HG03457 (cell line): ENCODE data around the gene C1QL2.

ENCODE experiments used
- ATAC-seq: cut with Tn5 transposase; IDR thresholded peaks from one replicate; pipeline ENCODE4 v1.9.1; 2021; ENCODE audit warnings: moderate number of reproducible peaks; ENCODE audit not compliant: unreplicated experiment

The C1QL2 gene

DNA sequence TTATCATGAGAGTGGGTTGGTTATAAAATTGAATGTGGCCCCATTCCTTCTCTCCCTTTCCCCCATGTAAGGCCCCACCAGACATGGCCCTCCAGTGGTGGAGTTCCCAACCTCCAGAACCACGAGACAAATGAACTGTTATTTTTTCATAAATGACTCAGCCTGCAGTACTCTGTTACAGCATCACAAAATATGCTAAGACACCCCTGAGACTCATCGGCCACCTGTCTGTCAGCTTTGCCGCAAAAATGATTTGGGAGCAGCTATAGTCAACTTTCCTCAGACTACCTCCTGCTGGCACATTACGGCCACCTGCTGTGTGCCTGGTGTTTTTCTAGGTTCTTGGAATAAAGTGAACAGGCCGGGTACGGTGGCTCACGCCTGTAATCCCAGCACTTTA is 21.4 kb upstream of the C1QL2 start:
- no peak for ATAC-seq

- ATAC-seq: no peak
These were observed 20.7 kb upstream of the C1QL2 start for GRCh38 chr2:119179202-119179601.

DNA sequence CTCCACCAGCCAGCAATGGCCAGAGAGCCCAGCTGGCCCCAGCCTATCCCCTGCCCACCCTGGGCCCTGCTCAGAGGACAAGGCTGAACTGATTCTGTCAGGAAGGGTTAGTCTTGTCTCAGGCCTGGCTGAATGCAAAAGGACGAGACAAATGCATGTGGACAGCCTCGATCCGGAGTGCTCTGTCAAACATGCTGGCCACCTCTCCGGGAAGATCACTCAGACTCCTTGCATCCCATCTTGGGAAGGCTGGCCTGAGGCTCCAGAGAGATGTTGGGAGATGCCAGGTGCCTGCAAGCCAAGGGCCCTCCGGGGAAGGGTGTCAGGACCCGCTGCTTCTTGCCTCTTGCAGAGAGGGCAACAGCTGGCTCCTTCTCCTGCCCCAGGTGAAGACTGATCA is 20.2 kb upstream of the C1QL2 start:
- ATAC-seq: no peak

- ATAC-seq: no peak
These were observed 19.3 kb upstream of the C1QL2 start for GRCh38 chr2:119177838-119178190.

DNA sequence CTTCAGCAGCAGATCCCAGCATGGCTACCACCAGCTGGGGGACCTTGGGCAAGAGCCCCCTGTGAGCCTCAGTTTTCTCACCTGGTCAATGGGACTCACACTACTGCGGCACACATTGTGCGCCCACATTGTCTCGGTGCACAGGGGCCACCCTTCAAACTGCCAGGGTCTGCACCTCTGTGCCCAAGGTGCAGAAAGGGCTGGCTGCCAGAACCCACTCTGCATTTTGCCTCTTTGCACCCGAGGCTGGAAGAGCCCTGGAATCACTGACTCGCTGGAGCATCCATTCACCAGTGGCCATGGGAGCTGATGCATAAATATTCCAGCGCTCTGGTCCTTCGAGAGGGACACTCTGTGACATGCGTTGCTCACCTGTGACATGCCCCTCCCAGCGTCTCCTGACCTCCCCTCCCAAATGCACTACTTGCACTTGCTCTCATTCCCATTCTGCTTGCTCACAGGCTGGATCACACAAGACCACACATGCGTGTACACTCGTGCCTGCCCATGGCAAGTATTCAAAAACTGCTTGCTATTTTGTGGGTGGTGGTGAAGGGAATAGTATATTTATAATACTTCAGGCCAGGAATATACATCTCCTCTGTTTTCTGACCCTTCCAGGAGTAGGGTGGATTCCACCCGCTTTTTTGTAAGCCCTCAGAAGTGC is 18.8 kb upstream of the C1QL2 start:
- ATAC-seq: no peak

DNA sequence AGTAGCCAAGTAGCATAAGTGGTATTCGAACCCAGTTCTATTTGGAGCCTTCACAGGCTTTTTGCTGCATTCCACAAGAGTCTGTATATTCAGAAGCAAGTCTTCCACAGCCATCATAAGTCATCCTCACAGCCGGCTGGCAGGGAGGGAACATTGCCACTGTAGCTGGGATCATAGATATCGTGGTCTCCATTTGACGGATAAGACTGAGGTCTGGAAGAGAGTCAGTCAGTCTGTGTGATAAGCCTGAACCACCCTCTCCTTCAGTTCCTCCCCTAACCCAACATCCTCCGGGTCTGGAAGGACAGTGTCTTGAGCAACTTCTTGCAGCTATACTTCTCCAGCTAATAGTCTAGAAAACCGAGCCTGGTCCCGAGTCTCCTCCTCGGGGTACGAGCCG is 17.0 kb upstream of the C1QL2 start:
- ATAC-seq: no peak

DNA sequence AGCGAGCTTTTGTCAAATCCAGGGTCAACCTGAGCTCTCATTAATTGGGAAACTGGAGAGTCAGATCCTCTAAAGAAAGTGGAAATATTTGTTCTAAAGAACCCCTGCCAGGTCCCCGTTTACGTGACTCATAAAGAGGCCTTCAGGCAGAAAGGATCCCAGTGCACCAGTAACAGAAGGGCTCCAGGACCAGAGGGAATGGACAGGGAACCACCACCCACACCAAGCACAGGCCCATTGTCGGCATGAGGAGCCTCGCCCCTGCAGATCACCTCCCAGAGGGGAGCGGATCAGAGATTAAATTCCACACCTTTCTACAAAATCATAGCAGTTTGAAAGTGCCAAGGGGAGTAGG is 16.4 kb upstream of the C1QL2 start:
- ATAC-seq: no peak

GRCh38 chr2:119174216-119174992 is 15.9 kb upstream of the C1QL2 start:
- ATAC-seq: no peak

- ATAC-seq: no peak
These were observed 15.1 kb upstream of the C1QL2 start for GRCh38 chr2:119173556-119174060.

- ATAC-seq: no peak
These were observed 12.0 kb upstream of the C1QL2 start for GRCh38 chr2:119170504-119170903.

- no peak for ATAC-seq
These were observed 11.2 kb upstream of the C1QL2 start for GRCh38 chr2:119169717-119170116.

DNA sequence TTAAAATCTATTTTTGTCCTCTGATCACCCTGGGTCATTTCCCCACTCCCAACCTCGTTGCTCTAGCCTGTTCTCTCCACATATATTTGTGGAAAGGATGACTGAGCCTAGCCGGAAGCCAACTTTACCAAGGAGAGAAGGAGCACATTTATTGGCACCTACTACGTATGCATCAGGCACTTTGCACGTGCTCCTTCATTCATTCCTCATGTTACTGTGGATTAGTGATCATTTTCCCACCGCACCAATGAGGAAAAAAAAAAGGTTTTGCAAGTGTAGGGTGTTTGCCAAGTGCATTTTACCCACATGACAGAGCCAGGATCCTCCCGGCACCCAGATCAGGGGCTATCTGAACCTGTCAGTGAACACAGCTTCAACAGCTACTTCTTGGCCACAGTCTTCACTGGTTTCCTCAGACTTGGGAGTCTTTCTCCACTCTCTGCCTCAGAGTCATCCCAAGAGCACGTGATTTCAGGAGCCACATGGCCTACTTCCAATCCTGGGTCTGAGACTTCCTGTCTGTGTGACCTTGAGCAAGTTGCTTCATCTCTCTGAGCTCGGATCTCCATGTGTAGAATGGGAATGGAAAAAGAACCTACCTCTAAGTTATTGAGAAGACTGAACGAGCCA is 1.9 kb upstream of the C1QL2 start:
- ATAC-seq: no peak

GRCh38 chr2:119157850-119158511 is 570 bp downstream of the C1QL2 start:
- no peak for ATAC-seq

DNA sequence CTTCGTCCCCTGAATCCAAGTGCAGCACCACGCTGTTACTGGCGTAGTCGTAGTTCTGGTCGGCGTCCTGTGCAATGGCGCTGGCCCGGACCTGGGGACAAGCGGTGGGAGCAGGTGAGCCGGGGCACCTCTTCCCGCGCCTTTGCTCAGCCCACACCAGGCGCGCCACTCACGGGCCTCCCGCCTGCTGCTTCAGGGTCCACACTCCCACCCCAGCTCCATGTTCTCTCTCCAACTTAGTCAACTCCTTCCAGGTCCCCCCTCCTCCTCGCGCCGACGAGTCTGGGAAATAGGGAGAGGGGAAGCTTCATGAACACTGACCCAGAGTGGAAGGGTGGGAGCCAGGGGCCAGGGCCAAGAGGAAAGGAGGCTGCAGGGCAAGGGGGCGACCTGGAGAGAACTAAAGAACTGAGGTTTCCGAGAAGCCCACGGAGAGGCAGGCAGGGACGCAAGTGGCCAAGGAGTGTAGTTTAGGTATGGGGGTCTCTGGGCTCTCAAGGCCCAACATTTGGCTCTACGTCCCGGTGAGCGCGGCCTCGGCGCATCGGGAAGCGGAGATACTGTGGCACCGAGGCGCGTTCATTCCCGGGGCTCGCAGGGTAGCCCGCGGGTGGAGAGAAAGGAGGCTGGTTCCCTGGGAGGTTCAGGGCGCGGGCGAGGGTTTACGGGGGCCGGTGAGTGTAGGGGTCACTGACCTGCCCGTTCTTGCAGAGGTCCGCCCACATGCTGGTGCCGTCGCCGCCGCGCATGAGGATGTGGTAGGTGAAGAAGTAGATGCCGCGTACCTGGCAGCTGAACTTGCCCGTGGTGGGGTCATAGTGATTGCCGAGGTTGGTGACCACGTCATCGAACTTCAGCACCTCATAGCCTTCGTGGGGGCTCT is 1.4 kb downstream of the C1QL2 start:
- ATAC-seq: no peak

DNA sequence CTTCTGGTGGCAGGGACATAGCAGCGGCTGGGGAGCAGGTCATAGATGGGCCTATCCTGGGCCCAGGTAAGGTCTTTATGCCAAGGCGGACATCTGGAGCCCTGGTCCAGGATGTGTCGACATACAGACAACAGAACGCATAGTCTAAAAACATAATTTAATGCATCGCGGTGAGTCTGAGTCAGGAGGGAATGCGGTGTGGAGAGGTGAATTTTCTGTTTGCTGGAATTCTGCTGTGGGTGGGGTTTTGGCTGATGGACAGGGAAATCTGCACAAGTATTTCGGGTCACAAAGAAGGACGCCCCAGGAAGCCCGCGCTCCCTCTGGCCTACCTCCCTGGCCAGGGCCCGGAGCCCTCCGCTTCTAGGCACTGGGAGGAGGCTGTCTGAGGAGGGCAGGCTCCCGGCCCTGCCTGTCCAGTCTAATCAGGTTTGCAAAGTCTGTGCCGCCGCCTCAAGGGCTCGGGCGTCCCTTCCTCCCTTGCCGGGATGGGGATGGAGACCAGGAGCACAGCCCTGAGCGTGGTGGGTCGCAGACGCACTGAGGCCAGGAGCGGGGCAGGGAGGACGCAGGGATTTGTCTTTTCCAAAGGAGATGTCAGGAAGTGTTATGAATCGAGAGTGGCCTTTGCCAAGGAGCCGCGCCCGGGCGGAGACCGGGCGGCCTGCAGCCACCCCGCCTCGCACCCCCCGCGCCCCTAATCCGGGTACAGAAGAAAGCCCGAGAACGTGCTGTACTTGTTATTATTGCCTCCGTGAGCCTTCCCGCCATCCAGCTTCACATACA is 2.3 kb downstream of the C1QL2 start:
- ATAC-seq: no peak

- ATAC-seq: no peak
These were observed 2.9 kb downstream of the C1QL2 start for GRCh38 chr2:119155633-119156032.

- no peak for ATAC-seq
These were observed 4.5 kb downstream of the C1QL2 start for GRCh38 chr2:119154076-119154475.

GRCh38 chr2:119149611-119150010 is 8.9 kb downstream of the C1QL2 start:
- no peak for ATAC-seq

DNA sequence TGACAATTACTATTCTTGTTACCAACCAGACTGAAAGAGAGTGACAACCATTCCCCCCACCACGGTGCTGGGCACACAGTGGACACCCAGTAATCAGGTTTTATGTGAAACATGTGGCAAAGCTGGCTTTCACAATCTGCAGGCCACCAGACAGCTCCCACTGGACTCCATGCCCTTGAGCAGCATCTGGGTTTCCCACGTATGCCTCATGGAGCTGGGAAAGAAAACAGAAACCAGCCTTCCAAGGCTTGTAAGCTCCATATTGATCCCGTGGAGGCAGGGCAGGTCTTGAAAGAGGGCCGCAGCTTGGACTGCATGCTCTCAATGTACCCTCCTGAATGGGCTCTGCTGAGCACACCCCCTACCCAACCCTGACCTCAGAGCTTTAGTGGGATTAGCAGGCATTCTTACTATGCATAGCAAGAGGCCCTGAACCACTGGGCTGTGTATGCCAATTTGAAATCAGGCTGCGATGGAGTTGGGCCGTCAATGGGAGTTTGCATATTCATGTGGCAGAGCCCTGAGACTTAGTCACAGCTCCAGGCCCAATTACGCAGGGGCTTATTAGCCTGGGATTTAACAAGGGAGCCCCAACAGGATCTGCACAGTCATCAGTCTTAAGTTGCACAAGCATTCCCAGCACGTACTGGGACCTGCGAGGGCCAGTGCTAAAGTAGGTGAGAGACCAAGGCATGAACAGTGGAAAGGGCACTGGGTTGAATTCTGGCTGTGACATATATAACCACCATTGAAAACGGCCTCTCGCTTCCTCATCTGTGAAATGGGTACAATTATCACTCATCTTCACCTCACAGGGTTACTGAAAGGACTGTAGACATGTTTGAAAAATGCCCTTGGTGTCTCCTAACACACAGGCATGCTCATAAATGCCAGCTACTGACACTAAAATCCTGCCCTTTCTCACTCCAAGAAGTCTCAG is 10.5 kb downstream of the C1QL2 start:
- no peak for ATAC-seq
